HFFc6 (cell line): Measurements from ENCODE around the gene RILPL1. TPM values are rescaled to one million over a fixed set of nuclear protein-coding genes. Genes with fewer than 3 reads are reported as not detected.
"Not testable (repeated sequence)": the region's sequence is repeated elsewhere in the genome, so short reads cannot be mapped to it uniquely, and the experiment has no call there.

Experiments used
- DNase-seq: peaks from one replicate; pipeline ENCODE4 v3.0.0-alpha.2; 2018
- H3K27ac Mint-ChIP-seq: 2 replicates; pipeline ENCODE4 v1.8.0; 2020; ENCODE audit warnings: mild to moderate bottlenecking, mixed read lengths
- H3K27me3 Mint-ChIP-seq: 2 replicates; pipeline ENCODE4 v1.8.0; 2021; ENCODE audit warnings: mild to moderate bottlenecking, moderate library complexity, mixed read lengths; ENCODE audit not compliant: insufficient read depth
- H3K36me3 Mint-ChIP-seq: 2 replicates; pipeline ENCODE4 v1.8.0; 2021; ENCODE audit warnings: low read depth, mixed read lengths
- H3K4me1 Mint-ChIP-seq: 2 replicates; pipeline ENCODE4 v1.8.0; 2020; ENCODE audit warnings: low read depth, mixed read lengths
- H3K4me3 Mint-ChIP-seq: 2 replicates; pipeline ENCODE4 v1.8.0; 2020; ENCODE audit warnings: mild to moderate bottlenecking, moderate library complexity, mixed read lengths
- H3K9me3 Mint-ChIP-seq: 2 replicates; pipeline ENCODE4 v1.8.0; 2020; ENCODE audit warnings: mild to moderate bottlenecking, mixed read lengths
- CTCF ChIP-seq: fragments of 200-600 bp; sonication (generic); IDR thresholded peaks from 2 replicates; pipeline ENCODE4 v1.5.0; 2021; ENCODE audit warnings: antibody characterized with exemption, mild to moderate bottlenecking
- total RNA-seq, 6 experiments: library from RNA; stranded (reverse); fragmentation: NEBNext Ultra II Directional; extraction: Animal tissue kit (Norgen Biotek cat#: 25700); gene quantifications; 2 replicates in 1 of 6; 3 replicates in 5 of 6; pipeline ENCODE4 v1.2.3, GENCODE V29; 2021

RILPL1 gene
- total RNA-seq, 6 experiments from 2014 or later = 15.2 to 18.9 (median 16.9) TPM

- TF ChIP-seq CTCF = no peak
- Mint-ChIP-seq H3K36me3 (peaks cover 18% of the 10 kb centered on the region), H3K27ac (no peak overlapping the region), H3K4me1 (no peaks in the 10 kb centered on the region), H3K4me3 (no peak overlapping the region), H3K9me3 (no peaks in the 10 kb centered on the region), H3K27me3 (peaks cover 1% of the 10 kb centered on the region)
- DNase-seq = no peak
These were observed 36.5 kb downstream of the RILPL1 start for GRCh38 chr12:123497065-123497464.

- Mint-ChIP-seq H3K36me3 (peaks cover 18% of the 10 kb centered on the region), H3K27me3 (no peaks in the 10 kb centered on the region; the same call in 1 of the 2 replicates), H3K4me3 (no peak overlapping the region), H3K4me1 (no peaks in the 10 kb centered on the region), H3K27ac (no peak overlapping the region), H3K9me3 (no peaks in the 10 kb centered on the region)
- DNase-seq = no peak
- no peak for TF ChIP-seq CTCF
These were observed 39.2 kb downstream of the RILPL1 start for GRCh38 chr12:123494124-123494851.

GRCh38 chr12:123492339-123493039 lies 41.0 kb downstream of the RILPL1 start:
- not testable (repeated sequence) for H3K9me3 Mint-ChIP-seq, H3K4me1 Mint-ChIP-seq, H3K27ac Mint-ChIP-seq, H3K27me3 Mint-ChIP-seq, H3K4me3 Mint-ChIP-seq, H3K36me3 Mint-ChIP-seq, DNase-seq

GRCh38 chr12:123491481-123491880 lies 42.0 kb downstream of the RILPL1 start:
- DNase-seq = no peak
- TF ChIP-seq CTCF = no peak
- no peaks in the 10 kb centered on the region for H3K9me3 Mint-ChIP-seq
- no peak overlapping the region for H3K27ac Mint-ChIP-seq
- H3K36me3 Mint-ChIP-seq = no peaks in the 10 kb centered on the region
- no peak overlapping the region for H3K4me3 Mint-ChIP-seq
- H3K4me1 Mint-ChIP-seq = no peaks in the 10 kb centered on the region
- no peaks in the 10 kb centered on the region; the same call in 1 of the 2 replicates for H3K27me3 Mint-ChIP-seq

- Mint-ChIP-seq H3K27me3 (no peaks in the 10 kb centered on the region; the same call in 1 of the 2 replicates), H3K36me3 (no peaks in the 10 kb centered on the region), H3K27ac (no peak overlapping the region), H3K9me3 (no peaks in the 10 kb centered on the region), H3K4me1 (no peaks in the 10 kb centered on the region), H3K4me3 (no peak overlapping the region)
- TF ChIP-seq CTCF = no peak
- no peak for DNase-seq
These were observed 42.5 kb downstream of the RILPL1 start for GRCh38 chr12:123491056-123491455.

GRCh38 chr12:123490089-123490488 lies 43.4 kb downstream of the RILPL1 start:
- Mint-ChIP-seq H3K4me3 (no peak overlapping the region), H3K27ac (no peak overlapping the region), H3K9me3 (no peaks in the 10 kb centered on the region), H3K36me3 (no peaks in the 10 kb centered on the region; the same call in 1 of the 2 replicates), H3K4me1 (no peaks in the 10 kb centered on the region), H3K27me3 (no peaks in the 10 kb centered on the region; the same call in 1 of the 2 replicates)
- no peak for DNase-seq
- no peak for TF ChIP-seq CTCF
